Measurements from ENCODE around the gene SLC6A13.

DNA sequence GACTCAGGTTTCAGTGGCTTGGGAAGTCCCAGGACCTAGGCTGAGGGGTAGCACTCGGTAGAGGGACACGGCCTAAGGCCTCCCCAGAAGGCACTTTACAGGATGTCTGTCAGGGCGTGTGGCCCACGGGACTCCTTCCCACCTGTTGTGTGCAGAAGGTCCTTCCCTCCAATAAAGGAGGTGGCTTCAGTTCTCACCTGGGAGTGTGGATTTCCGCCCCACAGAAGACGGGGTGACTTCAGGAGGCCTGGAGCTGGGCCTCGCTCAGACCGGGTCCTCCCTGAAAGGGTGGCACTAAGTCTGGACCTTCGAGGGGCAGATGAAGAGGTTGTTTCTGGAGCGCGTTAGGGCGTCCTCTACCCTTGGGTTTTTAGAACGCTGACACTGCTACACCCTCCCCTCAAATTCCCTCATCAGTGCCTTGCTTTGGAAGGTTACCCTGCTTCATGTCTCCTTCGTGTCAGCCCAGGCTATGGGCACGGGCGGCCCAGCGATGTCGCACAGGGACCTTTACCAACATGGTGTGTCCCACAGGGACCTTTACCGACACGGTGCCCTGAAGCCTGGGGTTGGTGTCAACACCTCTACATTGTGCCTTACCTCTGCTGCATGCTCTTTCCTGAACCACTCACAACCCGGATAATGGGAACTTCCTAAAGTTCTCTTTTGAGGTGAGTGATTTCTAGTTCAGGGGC, 55.7 kb downstream of the SLC6A13 start:
- TF ChIP-seq, protein P1, sequence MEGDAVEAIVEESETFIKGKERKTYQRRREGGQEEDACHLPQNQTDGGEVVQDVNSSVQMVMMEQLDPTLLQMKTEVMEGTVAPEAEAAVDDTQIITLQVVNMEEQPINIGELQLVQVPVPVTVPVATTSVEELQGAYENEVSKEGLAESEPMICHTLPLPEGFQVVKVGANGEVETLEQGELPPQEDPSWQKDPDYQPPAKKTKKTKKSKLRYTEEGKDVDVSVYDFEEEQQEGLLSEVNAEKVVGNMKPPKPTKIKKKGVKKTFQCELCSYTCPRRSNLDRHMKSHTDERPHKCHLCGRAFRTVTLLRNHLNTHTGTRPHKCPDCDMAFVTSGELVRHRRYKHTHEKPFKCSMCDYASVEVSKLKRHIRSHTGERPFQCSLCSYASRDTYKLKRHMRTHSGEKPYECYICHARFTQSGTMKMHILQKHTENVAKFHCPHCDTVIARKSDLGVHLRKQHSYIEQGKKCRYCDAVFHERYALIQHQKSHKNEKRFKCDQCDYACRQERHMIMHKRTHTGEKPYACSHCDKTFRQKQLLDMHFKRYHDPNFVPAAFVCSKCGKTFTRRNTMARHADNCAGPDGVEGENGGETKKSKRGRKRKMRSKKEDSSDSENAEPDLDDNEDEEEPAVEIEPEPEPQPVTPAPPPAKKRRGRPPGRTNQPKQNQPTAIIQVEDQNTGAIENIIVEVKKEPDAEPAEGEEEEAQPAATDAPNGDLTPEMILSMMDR (IDR thresholded peaks at IDR 0.05): no peak
- TF ChIP-seq POLR2A (IDR thresholded peaks at IDR 0.05) (no peak), EP300 (IDR thresholded peaks at IDR 0.05) (no peak)
